HFF-Myc (cell line): ENCODE data around the gene IDS.

Source experiments
- DNase-seq: peaks from one replicate; pipeline ENCODE4 v3.0.0-alpha.2; 2011; ENCODE audit warnings: low read depth; ENCODE audit errors: extremely low read depth
- H3K4me3 ChIP-seq: replicated peaks from 2 replicates; pipeline ENCODE4 v1.5.1; 2011; ENCODE audit warnings: low read depth, mild to moderate bottlenecking, control low read depth, low read length
- CTCF ChIP-seq: IDR thresholded peaks from 2 replicates; pipeline ENCODE4 v1.5.1; 2012; ENCODE audit warnings: mild to moderate bottlenecking, low read depth, low read length, control low read depth; ENCODE audit errors: missing control alignments

The IDS gene

GRCh38 chrX:149433051-149433450 is 72.1 kb downstream of the IDS start:
- H3K4me3 ChIP-seq, result no peak overlapping the region
- TF ChIP-seq CTCF, result no peak
- DNase-seq, result no peak
